BLaER1 treated with 17β-estradiol and CSF1 and Interleukin-3, amounts not matched to agents 10 nM and 100 nM (cell line): ENCODE measurements around the gene OCA2.
A peak's percentile ranks its signal among the peaks of the same experiment; 100 is the strongest.

Source experiments
- H3K27ac ChIP-seq, 11 experiments: shearing (Covaris generic); formaldehyde crosslinking; 2 replicates each; pipeline ENCODE4 v1.8.1; 2022
- H3K27me3 ChIP-seq, 11 experiments: shearing (Covaris generic); formaldehyde crosslinking; 2 replicates each; pipeline ENCODE4 v1.8.1; 2022
- H3K36me3 ChIP-seq, 11 experiments: shearing (Covaris generic); formaldehyde crosslinking; 2 replicates each; pipeline ENCODE4 v1.8.1; 2022
- H3K4me1 ChIP-seq, 10 experiments: shearing (Covaris generic); formaldehyde crosslinking; 2 replicates each; pipeline ENCODE4 v1.8.1; 2022
- H3K4me2 ChIP-seq, 11 experiments: shearing (Covaris generic); formaldehyde crosslinking; 2 replicates each; pipeline ENCODE4 v1.8.1; 2022
- H3K4me3 ChIP-seq, 10 experiments: shearing (Covaris generic); formaldehyde crosslinking; 2 replicates each; pipeline ENCODE4 v1.8.1; 2022
- H3K9ac ChIP-seq, 11 experiments: shearing (Covaris generic); formaldehyde crosslinking; 2 replicates each; pipeline ENCODE4 v1.8.1; 2022
- H3K9me3 ChIP-seq, 11 experiments: shearing (Covaris generic); formaldehyde crosslinking; replicated peaks in 1 of 11; 2 replicates each; pipeline ENCODE4 v1.8.1; 2022
- H4K20me1 ChIP-seq, 11 experiments: shearing (Covaris generic); formaldehyde crosslinking; 2 replicates each; pipeline ENCODE4 v1.8.1; 2022
- Cebpa-rat ChIP-seq, 11 experiments: shearing (Covaris generic); IDR thresholded peaks; 2 replicates each; pipeline ENCODE4 v1.8.1; 2022

The OCA2 gene

DNA sequence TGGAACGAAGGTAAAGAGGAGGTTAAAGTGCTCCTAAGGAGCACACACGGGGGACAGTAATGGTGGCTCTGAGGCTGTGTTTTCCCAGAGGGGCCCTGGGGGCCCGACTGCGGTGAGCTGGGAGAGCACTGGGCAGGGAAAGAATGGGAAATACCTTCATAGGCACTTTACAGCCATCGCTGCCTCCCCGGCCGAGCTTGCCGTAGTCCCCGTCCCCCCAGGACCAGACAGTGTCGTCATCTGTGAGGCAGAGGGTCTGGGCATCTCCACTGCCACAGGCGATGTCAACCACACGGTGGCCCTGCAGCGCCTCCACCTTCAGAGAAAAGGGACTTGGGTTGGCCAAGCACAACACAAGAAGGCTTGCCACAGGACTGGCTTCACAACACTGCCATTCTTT lies 32.8 kb upstream of the OCA2 start:
- Histone ChIP-seq H3K4me2 (no peak overlapping the region), H3K27me3 (no peaks in the 10 kb centered on the region), H3K4me1 (peaks cover 6 to 20% (median 9%) of the 10 kb centered on the region in 10 experiments; a peak in 15 of 20 replicates), H3K9me3 (no peaks in the 10 kb centered on the region), H4K20me1 (peaks cover 0 to 47% (median 10%) of the 10 kb centered on the region in 11 experiments; a peak in 12 of 22 replicates), H3K4me3 (no peak overlapping the region), H3K27ac (no peak overlapping the region), H3K36me3 (peaks cover 57 to 89% (median 74%) of the 10 kb centered on the region in 11 experiments), H3K9ac (no peak overlapping the region)
- no peak for TF ChIP-seq Cebpa-rat (IDR thresholded peaks at IDR 0.05)

GRCh38 chr15:28131400-28131799 lies 32.3 kb upstream of the OCA2 start:
- Histone ChIP-seq H4K20me1 (peaks cover 0 to 52% (median 14%) of the 10 kb centered on the region in 11 experiments; a peak in 12 of 22 replicates), H3K27ac (no peak overlapping the region), H3K9ac (no peak overlapping the region), H3K27me3 (no peaks in the 10 kb centered on the region), H3K4me1 (peaks cover 4 to 17% (median 6%) of the 10 kb centered on the region in 10 experiments; a peak in 15 of 20 replicates), H3K9me3 (no peaks in the 10 kb centered on the region), H3K4me2 (no peak overlapping the region), H3K36me3 (peaks cover 59 to 92% (median 76%) of the 10 kb centered on the region in 11 experiments), H3K4me3 (no peak overlapping the region)
- no peak for TF ChIP-seq Cebpa-rat (IDR thresholded peaks at IDR 0.05)

GRCh38 chr15:28130651-28131050 lies 31.5 kb upstream of the OCA2 start:
- no peak for TF ChIP-seq Cebpa-rat (IDR thresholded peaks at IDR 0.05)
- Histone ChIP-seq H3K4me1 (peaks cover 0 to 16% (median 3%) of the 10 kb centered on the region in 10 experiments; a peak in 8 of 20 replicates), H3K27ac (no peak overlapping the region), H3K4me2 (no peak overlapping the region), H3K9me3 (no peaks in the 10 kb centered on the region), H3K27me3 (no peaks in the 10 kb centered on the region), H3K36me3 (peaks cover 59 to 95% (median 78%) of the 10 kb centered on the region in 11 experiments), H3K4me3 (no peak overlapping the region), H4K20me1 (peaks cover 0 to 58% (median 14%) of the 10 kb centered on the region in 11 experiments; a peak in 14 of 22 replicates), H3K9ac (no peak overlapping the region)

GRCh38 chr15:28129231-28129848 lies 30.2 kb upstream of the OCA2 start:
- H4K20me1 ChIP-seq: peaks cover 0 to 71% (median 15%) of the 10 kb centered on the region in 11 experiments; a peak in 15 of 22 replicates
- no peak overlapping the region for H3K4me3 ChIP-seq
- H3K27me3 ChIP-seq: no peaks in the 10 kb centered on the region
- peaks cover 0 to 16% (median 3%) of the 10 kb centered on the region in 10 experiments; a peak in 8 of 20 replicates for H3K4me1 ChIP-seq
- TF ChIP-seq Cebpa-rat (IDR thresholded peaks at IDR 0.05): no peak
- no peak overlapping the region for H3K27ac ChIP-seq
- H3K36me3 ChIP-seq: peaks cover 58 to 95% (median 81%) of the 10 kb centered on the region in 11 experiments
- no peak overlapping the region for H3K4me2 ChIP-seq
- H3K9ac ChIP-seq: no peak overlapping the region
- no peaks in the 10 kb centered on the region for H3K9me3 ChIP-seq

DNA sequence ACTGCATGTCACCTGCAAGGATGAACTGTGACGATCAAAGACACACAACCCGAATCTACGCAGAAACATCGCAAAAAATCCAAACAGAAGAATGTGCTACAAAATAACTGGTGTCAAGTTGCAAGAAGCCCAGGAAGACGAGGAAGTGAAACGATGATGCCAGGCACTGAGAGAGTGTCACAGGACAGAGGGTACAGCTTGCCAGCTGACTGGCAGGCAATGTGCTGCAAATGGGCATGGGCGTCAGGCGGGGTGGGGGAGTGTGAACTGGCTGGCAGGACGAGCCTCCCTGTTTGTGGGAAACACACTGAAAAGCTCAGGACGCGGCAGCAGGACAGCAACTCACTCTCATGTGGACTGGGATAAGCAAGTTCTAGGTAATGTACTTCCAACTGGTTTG lies 28.9 kb upstream of the OCA2 start:
- TF ChIP-seq Cebpa-rat (IDR thresholded peaks at IDR 0.05): no peak
- Histone ChIP-seq H3K36me3 (peaks cover 60 to 96% (median 84%) of the 10 kb centered on the region in 11 experiments), H3K4me3 (no peak overlapping the region), H4K20me1 (peaks cover 0 to 79% (median 15%) of the 10 kb centered on the region in 11 experiments; a peak in 15 of 22 replicates), H3K9ac (no peak overlapping the region), H3K27ac (0 out of 22 replicates have a peak overlapping the region, but pooled peaks of 1 of the 11 experiments have one; percentile 22), H3K27me3 (no peaks in the 10 kb centered on the region), H3K4me2 (peak overlapping the region in 3 of 11 experiments; percentile 3 to 64 (median 35); a peak in 4 of 22 replicates), H3K4me1 (peaks cover 0 to 16% (median 3%) of the 10 kb centered on the region in 10 experiments; a peak in 8 of 20 replicates), H3K9me3 (no peaks in the 10 kb centered on the region)

- H3K9ac ChIP-seq: no peak overlapping the region
- H3K4me3 ChIP-seq: no peak overlapping the region
- peaks cover 0 to 16% (median 3%) of the 10 kb centered on the region in 10 experiments; a peak in 8 of 20 replicates for H3K4me1 ChIP-seq
- H3K27ac ChIP-seq: no peak overlapping the region
- TF ChIP-seq Cebpa-rat (IDR thresholded peaks at IDR 0.05): no peak
- no peaks in the 10 kb centered on the region for H3K27me3 ChIP-seq
- H3K9me3 ChIP-seq: no peaks in the 10 kb centered on the region
- H4K20me1 ChIP-seq: peaks cover 0 to 89% (median 15%) of the 10 kb centered on the region in 11 experiments; a peak in 15 of 22 replicates
- no peak overlapping the region for H3K4me2 ChIP-seq
- peaks cover 58 to 96% (median 84%) of the 10 kb centered on the region in 11 experiments for H3K36me3 ChIP-seq
Observed at GRCh38 chr15:28127036-28127435, 27.9 kb upstream of the OCA2 start.

DNA sequence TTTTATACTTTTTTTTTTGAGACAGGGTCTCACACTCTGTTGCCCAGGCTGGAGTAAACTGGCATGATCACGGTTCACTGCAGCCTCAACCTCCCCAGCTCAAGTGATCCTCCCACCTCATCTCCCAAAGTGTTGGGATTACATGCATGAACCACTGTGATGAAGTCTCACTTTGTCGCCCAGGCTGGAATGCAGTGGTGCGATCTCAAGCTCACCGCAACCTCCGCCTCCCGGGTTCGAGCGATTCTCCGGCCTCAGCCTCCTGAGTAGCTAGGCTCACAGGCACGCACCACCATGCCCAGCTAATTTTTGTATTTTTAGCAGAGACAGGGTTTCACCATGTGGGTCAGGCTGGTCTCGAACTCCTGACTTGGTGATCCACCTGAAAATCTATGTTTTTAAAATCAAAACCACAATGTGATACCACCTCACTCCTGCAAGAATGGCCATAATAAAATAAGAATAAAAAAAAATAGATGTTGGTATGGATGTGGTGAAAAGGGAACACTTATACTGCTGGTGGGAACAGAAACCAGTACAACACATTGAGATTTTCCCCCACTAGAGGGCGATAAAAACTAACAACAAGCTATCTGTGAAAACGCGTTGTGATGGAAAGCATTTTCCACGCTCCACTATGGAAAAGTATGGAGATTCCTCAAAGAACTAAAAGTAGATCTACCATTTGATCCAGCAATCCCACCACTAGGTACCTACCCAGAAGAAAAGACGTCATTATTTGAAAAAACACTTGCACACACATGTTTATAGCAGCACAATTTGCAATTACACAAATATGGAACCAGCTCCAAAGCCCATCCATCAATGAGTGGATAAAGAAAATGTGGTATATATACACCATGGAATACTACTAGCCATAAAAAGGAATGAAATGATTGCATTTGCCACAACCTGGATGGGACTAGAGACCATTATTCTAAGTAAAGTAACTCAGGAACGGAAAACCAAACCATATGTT lies 26.8 kb upstream of the OCA2 start:
- no peaks in the 10 kb centered on the region for H3K27me3 ChIP-seq
- H4K20me1 ChIP-seq: peaks cover 0 to 83% (median 15%) of the 10 kb centered on the region in 11 experiments; a peak in 15 of 22 replicates
- no peak overlapping the region for H3K4me2 ChIP-seq
- H3K36me3 ChIP-seq: peaks cover 57 to 96% (median 82%) of the 10 kb centered on the region in 11 experiments
- H3K27ac ChIP-seq: no peak overlapping the region
- H3K9me3 ChIP-seq: no peaks in the 10 kb centered on the region
- H3K9ac ChIP-seq: no peak overlapping the region
- no peak for TF ChIP-seq Cebpa-rat (IDR thresholded peaks at IDR 0.05)
- no peak overlapping the region for H3K4me3 ChIP-seq
- H3K4me1 ChIP-seq: peaks cover 0 to 16% (median 3%) of the 10 kb centered on the region in 10 experiments; a peak in 8 of 20 replicates

DNA sequence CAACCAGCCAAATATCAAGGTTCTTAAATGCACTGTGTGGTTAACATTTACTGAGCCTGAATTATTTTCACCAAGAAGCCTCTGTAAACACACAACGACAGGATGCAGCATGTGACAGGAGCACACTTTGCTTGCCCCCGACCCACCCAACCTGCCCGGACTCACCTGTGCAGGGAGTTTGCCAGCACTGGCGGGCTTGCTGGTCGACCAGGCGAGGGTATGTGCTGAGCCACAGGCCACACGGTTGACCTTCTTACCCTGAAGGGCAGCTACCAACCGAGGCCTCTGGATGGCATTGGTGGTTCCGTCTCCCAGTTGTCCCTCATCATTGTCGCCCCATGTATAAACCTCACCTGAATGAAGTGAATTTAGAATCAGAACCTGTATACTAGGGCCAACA lies 25.7 kb upstream of the OCA2 start:
- peaks cover 58 to 96% (median 82%) of the 10 kb centered on the region in 11 experiments for H3K36me3 ChIP-seq
- H3K4me3 ChIP-seq: no peak overlapping the region

More for the DNA sequence above, 25.7 kb upstream of the OCA2 start:
- Histone ChIP-seq H4K20me1 (peaks cover 0 to 73% (median 15%) of the 10 kb centered on the region in 11 experiments; a peak in 14 of 22 replicates), H3K27ac (no peak overlapping the region), H3K9ac (0 out of 22 replicates have a peak overlapping the region, but pooled peaks of 1 of the 11 experiments have one; percentile 29), H3K4me1 (peaks cover 0 to 16% (median 3%) of the 10 kb centered on the region in 10 experiments; a peak in 8 of 20 replicates), H3K4me2 (no peak overlapping the region), H3K27me3 (no peaks in the 10 kb centered on the region), H3K9me3 (no peaks in the 10 kb centered on the region)
- TF ChIP-seq Cebpa-rat (IDR thresholded peaks at IDR 0.05): no peak
